ENCODE data around the gene TUFT1.
"Not testable (repeated sequence)": the region's sequence is repeated elsewhere in the genome, so short reads cannot be mapped to it uniquely, and the experiment has no call there.

TUFT1 gene

DNA sequence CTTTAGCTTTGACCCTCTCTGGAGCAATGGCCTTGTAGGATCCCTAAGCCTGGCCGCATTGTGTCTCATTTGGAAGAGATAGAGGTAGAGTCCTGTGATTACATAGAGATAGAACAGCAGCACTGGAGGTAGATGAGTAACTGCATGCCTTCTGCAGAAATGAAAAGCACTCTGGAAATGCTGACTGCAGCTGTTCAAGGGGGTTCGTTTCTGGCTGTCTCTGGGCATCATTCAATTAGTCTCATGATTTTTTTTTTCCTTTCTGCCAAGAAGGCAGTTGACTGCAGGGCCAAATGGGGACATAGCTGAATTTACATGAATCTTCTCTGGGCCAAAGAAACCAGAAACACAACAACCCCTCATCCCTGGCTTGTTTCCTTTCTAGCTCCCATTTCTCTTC is 43.7 kb downstream of the TUFT1 start:
- no peak for DNase-seq

DNA sequence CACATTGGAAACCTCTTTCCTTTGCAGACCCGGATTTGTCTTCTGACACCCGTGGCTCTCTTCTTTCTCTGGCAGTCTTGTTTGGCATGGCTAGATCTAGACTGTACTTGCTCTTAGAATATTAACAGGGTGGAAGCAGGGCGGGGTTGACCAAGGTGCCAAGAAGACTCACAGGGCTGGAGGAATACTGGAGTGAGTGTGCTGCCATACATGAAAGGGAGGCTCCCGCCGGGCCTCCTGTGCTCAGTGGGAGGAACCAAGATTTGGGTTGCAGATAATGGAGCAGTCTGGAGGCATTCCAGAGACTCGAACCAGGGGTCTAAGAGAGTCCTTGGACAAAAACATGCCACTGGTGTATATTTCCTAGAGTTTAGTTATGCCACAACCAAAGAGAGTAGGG is 44.2 kb downstream of the TUFT1 start:
- no peak for DNase-seq

DNA sequence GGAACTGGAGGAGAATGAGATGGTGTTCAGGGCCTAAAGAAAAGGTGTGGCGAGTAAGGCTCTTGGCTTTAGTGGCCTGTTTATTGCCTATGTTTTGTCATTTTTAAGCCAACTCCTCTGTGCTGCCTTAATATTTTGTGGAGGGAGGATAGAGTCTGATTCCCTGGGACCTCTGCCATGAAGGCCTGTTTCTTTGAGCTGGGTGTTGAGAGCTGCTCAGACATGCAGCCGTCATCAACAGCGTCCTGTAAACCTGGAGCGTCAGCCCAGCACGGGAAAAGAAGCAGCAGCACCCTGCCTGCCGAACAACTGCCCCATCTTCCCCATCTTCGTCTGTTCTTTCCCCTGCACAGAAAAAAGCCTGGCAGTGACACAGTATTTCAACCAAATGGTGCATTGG is 44.7 kb downstream of the TUFT1 start:
- DNase-seq, result no peak

DNA sequence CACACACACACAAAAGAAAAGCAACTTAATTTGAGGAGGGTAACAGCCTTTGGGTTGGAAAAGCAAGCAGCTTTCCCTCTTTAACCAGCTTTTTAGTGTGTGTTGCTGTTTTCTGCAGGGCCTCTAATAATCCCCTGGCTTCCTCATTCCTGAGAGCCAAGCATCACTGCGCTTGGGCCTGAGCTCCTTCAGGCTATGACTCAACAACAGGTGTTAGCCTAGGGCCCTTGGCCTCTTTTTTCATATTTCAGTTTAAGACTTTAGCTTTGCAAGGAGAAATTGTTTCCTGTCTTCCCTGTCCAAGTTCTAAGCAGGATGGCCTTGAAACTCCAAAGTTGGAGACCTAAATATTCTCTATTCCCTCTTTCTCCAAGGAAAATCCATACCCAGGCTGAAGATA is 45.5 kb downstream of the TUFT1 start:
- DNase-seq, result no peak

DNA sequence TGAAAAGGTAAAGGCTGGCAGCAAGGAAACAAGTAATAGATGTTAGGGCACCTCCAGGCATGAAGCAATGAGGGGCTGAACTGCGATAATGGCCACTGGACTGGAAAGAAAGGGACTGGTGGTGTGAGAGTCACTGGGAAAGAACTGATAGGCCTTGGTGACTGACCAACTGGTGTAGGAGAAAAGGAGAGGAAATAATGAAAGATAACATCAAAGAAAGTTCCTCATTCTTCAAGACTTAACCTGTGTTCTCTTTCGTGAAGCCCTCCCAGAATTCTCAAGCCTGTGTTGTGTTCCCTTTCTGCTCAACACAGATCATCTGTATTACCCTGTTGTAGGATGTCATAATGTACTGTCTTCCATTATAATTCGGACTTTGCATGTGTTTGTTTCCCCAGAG is 50.9 kb downstream of the TUFT1 start:
- DNase-seq, result no peak

DNA sequence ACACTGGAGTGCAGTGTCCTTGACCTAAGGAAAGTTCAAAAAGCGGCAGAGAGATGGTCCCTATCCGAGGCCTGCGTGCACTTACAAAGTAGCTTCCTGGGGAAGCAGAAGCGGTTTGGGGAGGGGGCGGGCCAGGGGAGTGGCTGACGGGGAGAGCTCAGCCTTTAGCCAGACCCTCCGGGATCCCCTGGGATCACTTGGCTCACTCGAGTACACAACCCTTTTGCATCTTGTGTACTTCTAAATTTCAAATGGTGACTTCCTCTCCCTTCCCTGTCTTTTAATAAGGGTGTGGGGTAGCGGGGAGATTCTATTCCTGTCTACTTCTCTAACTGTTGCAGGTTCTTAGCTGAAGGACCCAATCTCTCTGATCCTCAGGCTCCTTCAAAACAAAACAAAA is 53.6 kb downstream of the TUFT1 start:
- DNase-seq, result no peak

DNA sequence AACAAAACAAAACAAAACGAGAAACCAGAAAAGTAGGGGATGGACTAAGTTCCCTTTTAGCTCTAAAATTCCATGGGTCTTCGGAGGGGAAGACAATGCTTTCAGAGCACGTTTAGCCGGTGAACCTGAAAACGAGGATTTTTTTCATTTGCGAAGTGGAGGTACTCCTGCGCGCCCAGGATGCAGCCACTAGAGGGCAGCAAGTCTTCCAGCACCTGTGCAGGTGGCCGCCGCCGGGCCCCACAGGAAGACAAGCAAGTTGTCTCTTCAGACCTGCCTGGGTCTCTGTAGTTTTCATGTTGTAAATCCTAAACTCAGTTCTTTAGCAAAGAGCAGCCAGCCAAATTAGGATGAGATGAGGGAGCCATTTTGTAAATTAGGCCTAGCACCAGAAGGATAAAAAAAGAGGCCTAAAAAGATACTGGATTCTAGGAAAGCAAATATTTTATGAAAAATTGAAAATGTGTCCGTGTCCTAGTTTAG is 54.1 kb downstream of the TUFT1 start:
- peak; percentile 52 for DNase-seq

DNA sequence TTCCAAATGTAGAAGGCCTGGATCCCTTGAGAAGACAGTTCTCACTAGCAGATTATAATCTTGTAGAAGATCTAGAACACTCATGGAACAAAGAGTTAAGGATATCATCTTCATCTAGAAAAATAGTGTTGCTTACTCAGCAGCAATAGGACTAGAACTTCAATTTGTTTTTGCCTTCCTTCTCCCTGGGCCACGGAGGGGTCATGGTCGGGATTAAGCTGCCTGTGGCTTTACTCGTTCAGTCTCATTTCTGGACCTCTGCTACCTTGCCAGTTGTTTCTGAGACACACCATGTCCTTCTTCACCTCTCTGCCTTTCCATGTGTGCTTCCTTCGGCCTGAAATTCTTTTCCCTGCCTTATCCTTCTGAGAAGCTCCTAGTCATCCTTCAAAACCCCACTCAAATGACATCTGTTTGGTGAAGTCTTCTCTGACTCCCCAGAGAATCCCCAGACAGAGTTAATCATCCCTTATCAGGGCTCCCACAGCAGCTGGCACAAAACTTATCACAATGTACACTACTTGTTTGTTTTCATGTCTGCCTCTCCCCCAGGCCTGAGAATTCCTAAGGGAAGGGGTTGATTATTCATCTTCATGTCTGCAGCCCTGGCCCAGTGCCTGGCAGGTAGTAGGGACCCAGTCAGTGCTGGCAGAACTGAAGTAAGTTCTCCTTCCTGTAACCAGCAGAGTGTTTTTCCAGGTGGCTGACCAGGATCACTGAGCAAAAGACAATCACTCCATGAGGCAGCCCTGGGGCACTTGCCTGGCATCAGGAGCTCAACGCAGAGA is 56.3 kb downstream of the TUFT1 start:
- DNase-seq, result no peak

DNA sequence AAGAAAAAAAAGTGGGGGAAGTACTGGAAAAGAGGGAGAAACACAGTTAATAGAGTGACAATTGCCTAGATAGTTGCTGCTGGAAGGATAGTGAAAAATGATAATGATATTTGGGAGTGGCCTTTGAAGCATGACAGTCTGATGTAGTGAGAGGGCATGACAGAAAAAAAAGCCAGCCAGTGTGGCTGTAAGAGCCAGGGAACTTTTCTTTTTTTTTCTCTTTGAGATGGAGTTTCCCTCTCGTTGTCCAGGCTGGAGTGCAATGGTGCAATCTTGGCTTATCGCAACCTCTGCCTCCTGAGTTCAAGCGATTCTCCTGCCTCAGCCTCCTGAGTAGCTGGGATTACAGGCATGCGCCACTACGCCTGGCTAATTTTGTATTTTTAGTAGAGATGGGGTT is 62.4 kb downstream of the TUFT1 start:
- DNase-seq, result peak; percentile 33

DNA sequence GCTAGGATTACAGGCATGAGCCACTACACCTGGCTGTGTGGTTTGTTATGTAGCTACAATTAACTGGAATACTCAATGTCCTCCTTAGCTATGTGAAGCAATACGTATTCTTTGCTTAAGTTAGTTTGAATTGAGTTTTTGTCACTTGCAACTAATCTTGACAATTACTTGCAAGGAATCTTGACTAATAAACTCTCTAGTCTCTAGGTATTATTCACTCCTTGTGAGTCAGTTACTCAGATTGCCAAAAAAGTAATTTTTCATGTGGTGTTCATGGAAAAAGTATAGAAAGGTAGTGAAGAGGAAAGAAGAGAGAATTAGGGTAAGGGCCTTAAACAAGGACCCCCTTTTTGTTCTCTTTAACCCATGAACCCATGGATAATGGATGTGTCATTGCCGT is 64.2 kb downstream of the TUFT1 start:
- DNase-seq, result no peak

DNA sequence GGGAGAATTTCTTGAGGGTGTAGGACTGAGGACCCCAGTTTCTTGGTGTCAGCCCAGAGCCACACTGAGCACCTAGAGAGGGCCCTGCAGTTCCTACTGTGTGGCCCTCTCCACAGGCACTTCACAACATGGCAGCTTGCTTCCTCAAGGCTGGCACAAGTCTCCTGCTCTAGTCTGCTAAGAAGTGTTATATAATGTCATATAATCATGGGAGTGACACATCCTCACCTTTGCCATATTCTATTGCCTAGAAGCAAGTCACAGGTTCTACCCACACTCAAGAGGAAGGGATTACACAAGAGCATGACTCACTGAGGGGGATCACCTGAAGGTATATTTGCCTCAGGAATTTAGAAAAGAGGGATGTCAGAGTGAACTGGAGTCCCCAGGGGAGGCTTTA is 66.3 kb downstream of the TUFT1 start:
- no peak for DNase-seq

DNA sequence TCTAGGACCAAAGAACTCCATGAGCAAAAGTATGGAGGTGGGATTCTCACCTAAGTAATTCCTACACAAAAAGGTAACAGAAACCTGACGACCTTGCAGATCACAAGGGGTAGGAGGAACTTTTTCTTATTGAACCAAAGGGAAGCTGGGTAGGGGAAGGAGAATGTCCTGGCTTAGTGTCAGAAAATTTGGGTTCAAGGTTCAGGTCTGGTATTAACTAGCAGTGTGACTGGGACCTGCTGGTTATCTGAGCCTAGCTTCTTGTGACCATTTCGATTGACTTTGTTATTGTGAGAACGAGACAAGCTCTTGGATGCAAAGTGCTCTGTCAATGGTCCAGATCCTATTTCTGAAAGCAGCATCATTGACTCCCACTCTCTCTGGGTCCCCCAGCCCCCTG is 66.7 kb downstream of the TUFT1 start:
- no peak for DNase-seq

DNA sequence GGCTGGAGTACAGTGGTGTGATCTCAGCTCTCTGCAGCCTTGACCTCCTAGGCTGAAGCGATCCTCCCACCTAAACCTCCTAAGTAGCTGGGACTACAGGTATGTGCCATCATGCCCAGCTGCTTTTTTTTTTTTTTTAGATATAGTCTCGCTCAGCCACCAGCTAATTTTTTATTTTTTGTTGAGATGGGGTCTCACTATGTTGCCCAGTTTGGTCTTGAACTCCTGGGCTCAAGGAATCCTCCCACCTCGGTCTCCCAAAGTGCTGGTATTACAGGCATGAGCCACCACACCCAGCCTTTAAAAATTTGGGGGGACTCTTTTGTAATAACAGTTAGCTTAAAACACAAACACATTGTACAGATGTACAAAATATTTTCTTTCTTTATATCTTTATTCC is 70.0 kb downstream of the TUFT1 start:
- DNase-seq, result no peak

DNA sequence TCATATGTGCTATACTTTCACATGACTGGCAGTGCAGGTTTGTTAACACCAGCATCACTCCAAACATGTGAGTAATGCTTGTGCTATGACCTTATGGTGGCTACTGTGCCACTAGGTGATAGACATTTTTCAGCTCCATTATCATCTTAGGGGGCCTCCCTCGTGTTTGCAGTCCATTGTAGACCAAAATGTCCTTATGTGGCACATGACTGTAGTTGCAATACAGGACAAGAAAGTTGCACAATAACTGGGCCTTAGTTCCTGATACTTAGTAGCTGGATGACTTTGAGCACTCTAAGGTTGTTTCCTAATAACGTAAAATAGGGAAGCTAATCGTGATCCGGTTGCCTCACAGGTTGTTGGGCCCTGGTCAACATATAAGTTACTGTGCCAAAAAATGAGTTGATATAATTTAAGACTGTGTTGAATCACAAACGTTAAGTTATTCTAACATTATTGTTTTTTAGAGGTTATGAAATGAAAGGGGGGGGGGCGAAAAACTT is 71.2 kb downstream of the TUFT1 start:
- DNase-seq, result peak; percentile 98

DNA sequence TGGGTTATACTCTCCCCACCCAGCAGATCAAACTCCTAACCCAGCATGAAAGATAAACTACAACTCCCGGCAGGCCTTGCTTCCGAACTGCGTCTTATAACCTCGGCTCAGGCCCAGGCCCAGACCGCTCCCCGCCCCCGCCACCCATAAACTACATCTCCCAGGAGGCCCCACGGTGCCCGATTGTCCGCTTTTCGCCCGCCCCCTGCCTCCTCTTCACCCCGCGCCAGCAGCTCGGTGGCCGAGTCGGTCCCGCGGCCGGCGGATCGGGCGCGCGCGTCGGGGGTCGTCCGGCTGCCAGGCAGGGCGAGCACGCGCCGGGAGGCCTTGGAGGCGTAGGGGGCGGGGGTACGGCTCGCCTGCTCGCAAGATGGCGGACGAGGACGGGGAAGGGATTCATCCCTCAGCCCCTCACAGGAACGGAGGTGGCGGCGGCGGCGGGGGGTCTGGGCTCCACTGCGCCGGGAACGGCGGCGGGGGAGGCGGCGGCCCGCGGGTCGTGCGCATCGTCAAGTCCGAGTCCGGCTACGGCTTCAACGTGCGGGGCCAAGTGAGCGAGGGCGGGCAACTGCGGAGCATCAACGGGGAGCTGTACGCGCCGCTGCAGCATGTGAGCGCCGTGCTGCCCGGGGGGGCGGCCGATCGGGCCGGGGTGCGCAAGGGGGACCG is 71.9 kb downstream of the TUFT1 start, which contains the start of gene SNX27:
Gene SNX27 (plus strand): TSS at position 219 of the 669 bp plus-strand sequence. CDS start 152 bp downstream, at position 371.
- DNase-seq, result peak; percentile 88

DNA sequence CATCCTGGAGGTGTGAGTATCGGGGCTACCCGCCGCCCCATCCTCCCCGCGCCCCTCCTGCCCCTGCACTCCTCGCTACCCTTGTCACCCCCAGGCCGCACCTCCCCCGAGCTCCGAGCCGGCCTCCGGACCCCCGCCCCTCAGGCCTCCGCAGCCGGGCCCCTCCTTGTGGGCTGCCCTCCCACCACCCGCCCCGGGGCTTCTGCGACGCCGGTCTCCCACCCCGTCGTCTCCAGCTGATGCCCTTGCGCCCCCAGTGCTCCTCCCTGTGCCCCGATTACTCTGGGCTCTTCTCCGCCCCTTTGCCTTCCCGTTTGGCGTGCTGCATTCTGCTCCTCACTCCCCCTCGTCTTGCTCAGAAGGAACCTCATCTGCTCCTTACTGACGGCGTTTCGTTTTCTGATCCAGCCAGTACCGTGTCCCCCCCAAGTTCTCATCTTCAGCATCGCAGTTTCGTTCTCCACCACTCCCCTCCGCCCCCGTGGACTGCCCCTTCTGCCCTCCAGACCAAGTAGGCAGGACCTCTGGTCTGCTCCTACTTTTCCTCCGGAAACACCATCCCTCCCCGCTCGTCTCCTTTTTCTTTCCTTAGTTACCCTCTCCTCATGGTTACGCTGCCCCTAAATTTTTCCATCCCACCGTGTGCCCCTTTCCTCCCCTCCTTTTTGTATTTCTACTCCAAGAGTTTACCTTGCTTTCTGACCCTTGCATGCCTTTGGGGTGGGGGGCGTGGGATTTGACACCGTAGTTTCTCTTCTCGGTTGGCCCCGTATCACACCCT is 72.6 kb downstream of the TUFT1 start:
- DNase-seq, result peak; percentile 80

DNA sequence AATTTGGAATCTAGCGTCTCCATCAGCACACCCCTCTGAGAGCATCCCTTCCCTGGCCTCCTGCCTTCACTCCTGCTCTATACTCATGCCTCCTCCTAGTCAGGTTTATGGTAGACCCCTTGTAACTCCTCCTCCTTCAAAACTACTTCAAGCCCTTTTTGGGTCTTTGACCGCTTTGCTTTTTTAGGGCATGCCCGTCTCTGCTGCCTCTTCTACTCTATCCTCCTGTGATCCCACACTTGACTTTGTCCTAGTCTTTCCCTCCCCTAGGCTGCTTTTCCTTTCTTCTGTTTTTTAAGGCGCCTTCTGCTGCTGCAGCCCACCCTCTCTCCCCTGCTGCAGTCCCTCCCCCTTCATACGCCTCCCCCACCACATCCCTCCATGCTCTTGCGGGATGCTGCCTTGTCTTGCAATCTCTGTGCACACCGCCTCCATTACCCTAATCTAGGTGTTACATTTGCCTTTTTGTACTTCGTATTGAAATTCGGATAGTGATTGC is 73.2 kb downstream of the TUFT1 start:
- DNase-seq, result no peak

DNA sequence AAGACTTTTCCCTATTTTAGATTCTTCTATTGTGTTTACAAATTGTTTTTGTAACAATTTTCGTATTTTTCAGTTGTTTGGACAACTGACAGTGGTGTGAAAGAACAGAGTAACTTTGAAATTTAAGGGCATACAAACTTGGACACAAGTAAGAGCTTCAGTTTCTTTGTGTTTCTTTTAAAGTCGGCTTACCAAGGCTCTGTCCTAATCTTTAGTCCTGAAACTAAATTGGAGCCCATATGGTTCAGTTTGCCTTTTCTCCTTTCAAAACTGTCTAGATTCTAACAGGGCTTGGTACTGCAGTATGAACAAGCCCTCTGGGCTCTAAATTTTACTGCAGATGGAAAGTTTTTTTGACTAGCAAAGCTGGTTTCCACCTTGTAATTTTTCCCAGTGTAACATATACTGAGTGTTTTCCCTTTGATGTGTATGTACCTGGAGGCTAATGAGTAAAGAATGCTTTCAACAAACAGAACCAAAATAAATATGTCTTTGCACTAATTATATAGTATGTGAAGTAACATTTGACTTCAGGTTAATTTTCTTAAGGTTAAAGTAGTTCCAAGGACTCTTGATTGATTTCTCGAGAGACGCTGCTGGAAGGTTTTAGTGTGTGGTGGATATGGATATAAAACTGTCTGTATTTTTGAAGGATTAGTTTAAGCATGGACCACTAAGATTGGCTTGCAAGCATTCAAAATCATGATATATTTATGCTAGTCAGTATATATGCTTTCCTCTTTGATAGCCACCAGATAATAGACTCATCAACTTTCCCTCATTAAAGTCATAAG is 75.8 kb downstream of the TUFT1 start:
- DNase-seq, result no peak

DNA sequence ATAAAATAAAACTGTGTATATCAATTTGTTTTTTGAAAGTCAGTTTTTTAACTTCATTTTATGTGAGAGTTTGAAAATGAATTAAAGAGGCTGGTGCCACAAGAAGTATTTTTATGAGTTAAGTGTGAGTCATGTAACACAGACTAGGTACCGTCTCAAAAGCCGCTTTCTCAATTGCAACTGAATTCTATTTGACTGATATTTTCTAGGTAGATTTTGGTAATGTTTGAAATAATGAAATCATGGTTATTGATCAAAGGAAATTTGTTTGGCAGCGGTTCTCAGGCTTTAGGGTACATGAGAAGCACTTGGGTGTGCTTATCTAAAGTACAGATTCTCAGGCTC is 76.4 kb downstream of the TUFT1 start:
- no peak for DNase-seq

DNA sequence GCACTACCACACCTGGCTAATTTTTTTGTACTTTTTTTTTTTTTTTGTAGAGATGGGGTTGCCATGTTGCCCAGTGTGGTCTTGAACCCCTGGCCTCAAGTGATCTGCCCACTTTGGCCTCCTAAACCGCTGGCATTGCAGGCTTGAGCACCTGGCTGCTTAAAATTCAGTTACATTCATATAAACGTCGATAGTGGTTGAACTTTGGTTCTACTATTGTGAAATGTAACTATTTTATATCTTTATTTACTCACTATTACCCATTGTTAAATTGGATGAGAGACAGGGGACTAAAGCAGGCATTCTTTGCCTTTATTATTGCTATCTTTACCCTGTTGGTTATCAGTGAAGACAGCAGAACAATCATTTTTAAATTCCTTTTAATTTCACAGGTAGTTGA is 77.9 kb downstream of the TUFT1 start:
- DNase-seq, result no peak

DNA sequence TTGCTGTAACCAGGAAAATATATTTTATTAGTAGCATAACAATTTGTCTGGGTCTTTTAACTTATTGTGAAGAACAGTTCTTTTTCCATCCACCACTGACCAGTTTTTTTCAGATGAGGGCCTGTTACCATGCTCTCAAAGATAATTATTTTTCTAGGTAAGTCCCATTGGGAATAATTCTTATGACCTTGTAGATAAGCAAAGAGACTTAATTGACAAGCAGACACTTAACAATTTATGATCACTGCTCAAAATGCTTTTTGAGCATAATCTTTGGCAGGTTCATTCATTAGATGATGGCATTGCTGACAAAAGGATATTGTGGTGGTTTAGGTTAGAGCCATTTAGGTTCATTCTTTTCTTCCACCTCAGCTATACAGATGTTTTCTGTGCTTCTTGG is 78.4 kb downstream of the TUFT1 start:
- no peak for DNase-seq

DNA sequence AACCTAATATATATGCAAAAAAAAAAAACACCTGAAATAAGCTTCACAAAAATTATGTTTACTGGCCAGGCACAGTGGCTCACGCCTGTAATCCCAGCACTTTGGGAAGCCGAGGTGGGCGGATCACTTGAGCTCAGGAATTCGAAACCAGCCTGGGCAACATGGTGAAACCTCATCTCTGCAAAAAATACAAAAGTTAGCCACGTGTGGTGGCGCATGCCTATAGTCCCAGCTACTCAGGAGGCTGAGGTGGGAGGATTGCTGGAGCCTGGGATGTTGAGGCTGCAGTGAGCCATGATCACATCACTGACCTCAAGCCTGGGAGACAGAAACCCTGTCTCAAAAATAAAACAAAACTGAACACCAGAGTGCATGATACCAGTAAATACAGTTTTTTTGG is 78.9 kb downstream of the TUFT1 start:
- not testable (repeated sequence) for DNase-seq

All from suppressor macrophage treated with lipopolysaccharide for 4 hours (primary cell).